ENCODE results near the gene MORN3. TPM values are rescaled to one million over a fixed set of nuclear protein-coding genes. Genes with fewer than 3 reads are reported as not detected.
"Not testable (repeated sequence)": the region's sequence is repeated elsewhere in the genome, so short reads cannot be mapped to it uniquely, and the experiment has no call there.

MORN3 gene
- polyA plus RNA-seq, 3 donors, result 1.7 to 2.2 (median 1.9) TPM

DNA sequence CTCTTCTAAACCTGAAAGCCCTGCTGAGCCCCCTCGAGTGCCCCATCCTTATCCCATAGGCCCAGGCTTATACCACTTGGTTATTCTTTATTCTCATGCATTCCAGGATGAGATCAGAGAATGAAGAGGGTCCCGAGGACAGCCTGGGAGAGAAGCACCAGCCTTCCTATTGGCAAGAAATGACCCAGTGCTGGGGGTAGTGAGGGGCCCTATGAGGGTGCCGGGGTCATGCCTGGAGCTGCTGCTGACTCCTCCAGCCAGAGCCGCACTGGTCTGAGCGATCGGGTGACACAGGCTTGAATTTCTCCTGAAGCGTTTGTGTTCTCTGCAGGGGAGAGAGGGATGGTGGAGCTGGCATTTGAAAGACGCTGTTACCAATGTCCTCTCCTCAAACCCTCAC is 18.1 kb downstream of the MORN3 start:
- no peak for DNase-seq (ENCODE audit: extremely low read depth in 1 of 11, low read depth in 9 of 11, low spot score in 4 of 11)

DNA sequence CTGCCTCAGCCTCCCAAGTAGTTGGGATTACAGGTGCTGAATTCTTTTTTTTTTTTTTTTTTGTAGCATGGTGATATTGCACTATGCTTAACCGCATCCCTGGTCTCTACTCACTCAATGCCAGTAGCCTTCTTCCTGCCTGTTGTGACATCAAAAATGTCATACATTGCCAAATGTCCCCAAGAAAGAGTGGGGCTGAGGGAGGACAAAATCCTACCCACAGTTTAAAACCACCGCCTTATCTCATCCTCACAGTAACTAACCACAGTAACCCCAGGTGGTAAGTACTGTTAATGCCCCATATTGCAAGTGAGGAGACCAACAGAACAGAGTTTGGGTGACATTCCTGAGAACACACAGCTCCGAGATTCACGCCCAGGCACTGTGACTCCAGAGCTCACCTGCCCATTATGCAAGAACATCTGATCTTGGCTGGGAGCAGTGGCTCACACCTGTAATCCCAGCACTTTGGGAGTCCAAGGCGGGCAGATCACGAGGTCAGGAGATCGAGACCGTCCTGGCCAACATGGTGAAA is 19.6 kb downstream of the MORN3 start:
- no peak for DNase-seq (ENCODE audit: extremely low read depth in 1 of 11, low read depth in 9 of 11, low spot score in 4 of 11)

DNA sequence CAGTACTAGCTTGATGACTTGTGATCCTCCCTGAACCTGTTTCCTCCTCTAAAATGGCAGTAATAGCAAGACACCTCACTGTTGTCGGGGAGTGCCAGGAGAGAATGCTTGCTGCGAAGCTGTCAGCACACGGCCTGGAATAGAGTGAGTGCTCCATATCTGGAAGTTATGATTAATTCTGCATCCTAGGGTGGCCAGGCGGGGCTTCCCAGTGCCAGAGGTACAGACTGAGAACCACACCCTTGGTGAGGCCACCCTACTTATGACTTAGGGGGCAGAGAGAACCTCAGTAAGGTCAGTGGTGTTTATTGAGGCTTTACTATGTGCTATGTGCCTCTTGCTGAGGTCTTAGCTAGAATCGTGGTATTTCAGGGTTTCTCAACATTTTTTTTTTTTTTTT is 20.1 kb downstream of the MORN3 start:
- DNase-seq (ENCODE audit: extremely low read depth in 1 of 11, low read depth in 9 of 11, low spot score in 4 of 11), result no peak

- no peak for DNase-seq (ENCODE audit: extremely low read depth in 1 of 11, low read depth in 9 of 11, low spot score in 4 of 11)
These were observed 20.9 kb downstream of the MORN3 start for GRCh38 chr12:121648458-121649028.

DNA sequence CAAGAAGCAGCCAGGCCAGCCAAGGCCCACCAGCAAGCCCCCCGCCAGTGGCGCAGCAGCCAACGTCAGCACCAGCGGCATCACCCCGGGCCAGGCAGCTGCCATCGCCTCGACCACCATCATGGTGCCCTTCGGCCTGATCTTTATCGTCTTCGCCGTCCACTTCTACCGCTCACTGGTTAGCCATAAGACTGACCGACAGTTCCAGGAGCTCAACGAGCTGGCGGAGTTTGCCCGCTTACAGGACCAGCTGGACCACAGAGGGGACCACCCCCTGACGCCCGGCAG is 28.2 kb downstream of the MORN3 start:
- DNase-seq (ENCODE audit: extremely low read depth in 1 of 11, low read depth in 9 of 11, low spot score in 4 of 11), result no peak

- no peak for DNase-seq (ENCODE audit: extremely low read depth in 1 of 11, low read depth in 9 of 11, low spot score in 4 of 11)
These were observed 30.9 kb downstream of the MORN3 start for GRCh38 chr12:121638298-121639202.

- no peak for DNase-seq (ENCODE audit: extremely low read depth in 1 of 11, low read depth in 9 of 11, low spot score in 4 of 11)
These were observed 32.1 kb downstream of the MORN3 start for GRCh38 chr12:121637231-121637914.

DNA sequence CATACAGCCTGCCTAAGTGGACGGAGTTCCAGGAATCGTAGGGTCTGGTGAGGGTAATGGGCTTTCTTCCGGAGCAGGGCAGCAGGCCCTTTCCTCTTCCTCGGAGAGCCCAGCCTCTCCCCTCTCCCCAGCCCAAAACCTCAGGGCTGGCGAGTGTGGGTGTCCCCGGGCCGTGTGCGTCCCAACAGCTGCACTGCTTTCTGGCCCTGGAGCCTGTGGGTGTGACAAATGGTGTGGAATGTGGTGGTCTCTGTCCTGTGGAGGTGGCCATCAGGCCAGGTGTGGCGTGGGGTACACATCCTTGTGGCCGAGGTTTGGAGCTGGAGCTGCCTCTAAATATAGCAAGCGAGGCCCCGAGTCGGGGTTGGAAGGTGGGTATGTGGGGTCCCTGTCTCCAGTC is 34.6 kb downstream of the MORN3 start:
- no peak for DNase-seq (ENCODE audit: extremely low read depth in 1 of 11, low read depth in 9 of 11, low spot score in 4 of 11)

DNA sequence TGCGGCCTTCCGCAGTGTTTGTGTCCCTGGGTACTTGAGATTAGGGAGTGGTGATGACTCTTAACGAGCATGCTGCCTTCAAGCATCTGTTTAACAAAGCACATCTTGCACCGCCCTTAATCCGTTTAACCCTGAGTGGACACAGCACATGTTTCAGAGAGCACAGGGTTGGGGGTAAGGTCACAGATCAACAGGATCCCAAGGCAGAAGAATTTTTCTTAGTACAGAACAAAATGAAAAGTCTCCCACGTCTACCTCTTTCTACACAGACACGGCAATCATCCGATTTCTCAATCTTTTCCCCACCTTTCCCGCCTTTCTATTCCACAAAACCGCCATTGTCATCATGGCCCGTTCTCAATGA is 35.6 kb downstream of the MORN3 start:
- not testable (repeated sequence) for DNase-seq (ENCODE audit: extremely low read depth in 1 of 11, low read depth in 9 of 11, low spot score in 4 of 11)

- DNase-seq (ENCODE audit: extremely low read depth in 1 of 11, low read depth in 9 of 11, low spot score in 4 of 11), result no peak
These were observed 37.1 kb downstream of the MORN3 start for GRCh38 chr12:121632069-121632970.

DNA sequence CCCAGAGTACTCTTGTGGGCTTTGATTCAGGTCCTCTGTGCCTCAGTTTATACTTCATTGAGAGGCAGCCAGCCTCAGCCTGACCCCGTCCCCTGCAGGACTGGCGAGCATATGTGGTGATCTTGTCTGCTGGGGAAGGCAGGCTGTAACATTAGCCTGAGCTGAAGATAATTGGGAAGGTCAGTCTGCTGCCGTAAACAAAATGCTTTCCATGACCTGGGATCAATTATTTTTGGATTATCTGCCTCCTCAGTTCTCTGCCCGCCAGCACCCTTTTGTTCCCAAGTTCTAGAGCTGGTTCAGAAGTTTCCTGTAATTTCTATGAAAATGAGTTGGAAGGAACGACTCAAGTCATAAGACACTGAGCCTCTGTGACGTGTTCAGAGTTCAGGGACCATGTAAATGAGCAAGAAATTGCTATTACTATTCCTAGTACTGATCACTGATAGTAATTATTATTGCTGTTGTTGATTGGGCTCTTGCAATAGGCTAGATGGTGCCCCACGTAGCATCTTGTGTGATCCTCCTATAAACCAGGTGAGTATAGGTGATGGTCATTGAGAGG is 38.6 kb downstream of the MORN3 start:
- no peak for DNase-seq (ENCODE audit: extremely low read depth in 1 of 11, low read depth in 9 of 11, low spot score in 4 of 11)

DNA sequence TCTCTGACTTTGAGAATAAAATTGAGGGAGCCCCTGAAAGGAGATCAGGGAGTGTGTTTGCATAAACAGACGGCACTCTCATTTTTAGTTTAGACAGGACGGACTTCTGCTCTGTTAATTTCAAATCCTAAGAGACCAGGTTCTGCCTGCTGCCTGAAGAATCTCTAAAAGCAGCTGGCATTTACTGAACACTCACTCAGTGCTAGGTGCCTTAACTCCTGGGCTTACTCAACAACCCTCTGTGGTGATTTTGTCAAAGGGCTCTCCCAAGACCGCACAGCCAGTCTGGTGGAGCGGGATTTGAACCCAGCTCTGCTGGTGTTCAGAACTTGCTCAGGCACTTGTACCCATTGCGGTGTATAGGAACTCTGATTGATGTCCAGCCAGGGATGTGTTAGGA is 40.9 kb downstream of the MORN3 start:
- no peak for DNase-seq (ENCODE audit: extremely low read depth in 1 of 11, low read depth in 9 of 11, low spot score in 4 of 11)

DNA sequence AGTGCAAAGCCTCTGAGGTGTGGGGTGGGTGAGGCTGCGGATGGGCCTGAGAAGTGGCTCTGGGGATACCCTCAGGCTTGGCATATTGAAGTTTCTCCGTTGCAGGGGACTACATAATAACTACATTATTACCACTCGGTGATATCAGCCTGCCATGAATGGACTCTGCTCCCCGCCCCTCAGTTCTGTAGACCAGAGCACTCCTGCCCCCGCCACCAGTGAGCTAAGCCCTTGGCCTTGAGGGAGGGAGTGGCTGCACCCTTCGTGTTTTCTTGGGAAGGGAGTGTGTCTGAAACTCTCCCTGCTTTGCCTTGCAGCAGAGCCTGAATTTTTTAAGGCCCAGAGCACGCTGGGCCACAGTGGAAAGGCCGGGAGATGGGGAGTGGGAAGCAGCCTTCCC is 41.4 kb downstream of the MORN3 start:
- no peak for DNase-seq (ENCODE audit: extremely low read depth in 1 of 11, low read depth in 9 of 11, low spot score in 4 of 11)

DNA sequence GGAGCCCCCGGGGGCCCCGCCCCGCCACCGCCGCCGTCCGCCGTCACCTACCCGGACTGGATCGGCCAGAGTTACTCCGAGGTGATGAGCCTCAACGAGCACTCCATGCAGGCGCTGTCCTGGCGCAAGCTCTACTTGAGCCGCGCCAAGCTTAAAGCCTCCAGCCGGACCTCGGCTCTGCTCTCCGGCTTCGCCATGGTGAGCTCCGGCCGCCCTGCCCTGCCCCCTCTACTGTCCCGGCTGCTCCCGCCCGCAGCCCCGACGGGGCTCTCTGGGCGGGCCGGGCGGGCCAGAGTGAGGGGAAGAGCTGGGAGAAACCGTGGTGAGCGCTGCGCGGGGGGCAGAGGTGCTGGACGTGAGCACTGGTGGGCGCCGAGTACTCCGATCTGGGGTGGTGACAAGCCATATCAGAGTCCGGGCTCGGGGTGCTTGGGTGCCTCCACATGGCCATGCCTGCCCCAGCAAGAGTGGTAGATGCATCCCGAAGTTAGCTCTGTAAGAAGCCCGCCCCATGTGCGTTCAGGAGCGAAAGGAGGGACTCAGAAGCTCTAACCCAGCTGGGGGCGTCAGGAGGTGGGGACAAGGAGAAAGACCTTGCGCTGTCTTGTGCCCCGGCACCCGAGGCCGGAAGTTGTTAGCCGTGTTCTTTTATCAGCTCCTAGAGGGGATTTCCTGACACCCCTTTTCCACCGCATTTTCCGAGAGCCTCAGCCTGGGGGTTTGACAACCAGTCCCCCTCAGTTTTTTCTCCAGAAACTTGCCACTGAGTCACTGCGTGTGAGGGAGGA is 42.4 kb downstream of the MORN3 start:
- peak in 9 of 11 donors; percentile 29 to 62 (median 45) for DNase-seq (ENCODE audit: extremely low read depth in 1 of 11, low read depth in 9 of 11, low spot score in 4 of 11)

DNA sequence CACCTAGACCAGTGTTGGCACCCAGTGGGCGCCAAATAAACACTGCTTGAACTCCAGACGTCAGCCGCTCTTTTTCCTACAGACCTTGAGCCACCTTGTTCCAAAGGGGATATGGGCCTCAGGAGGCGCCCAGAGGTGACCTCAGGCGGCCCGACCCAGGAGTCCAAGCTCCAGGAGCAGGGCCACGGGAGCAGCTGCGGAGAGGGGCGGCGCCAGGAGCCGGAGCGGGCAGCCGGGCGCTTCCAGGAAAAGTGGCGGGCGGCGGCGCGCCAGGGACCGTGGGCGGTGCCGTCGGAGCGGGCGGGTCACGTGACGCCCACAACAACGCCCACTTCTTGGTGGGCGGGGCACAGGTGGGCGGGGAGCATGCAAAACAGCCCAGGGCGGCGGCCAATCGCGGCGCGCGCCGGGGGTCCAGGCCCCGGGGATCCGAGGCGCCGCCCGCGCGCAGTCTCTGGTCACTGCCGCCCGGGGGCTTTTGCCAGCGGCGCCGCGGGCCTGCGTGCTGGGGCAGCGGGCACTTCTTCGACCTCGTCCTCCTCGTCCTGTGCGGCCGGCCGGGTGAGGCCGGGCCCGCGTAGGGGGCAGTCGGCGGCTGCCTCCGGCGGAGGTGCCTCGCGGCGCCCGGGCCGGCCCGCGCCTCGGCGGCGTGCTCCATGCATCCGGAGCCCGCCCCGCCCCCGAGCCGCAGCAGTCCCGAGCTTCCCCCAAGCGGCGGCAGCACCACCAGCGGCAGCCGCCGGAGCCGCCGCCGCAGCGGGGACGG is 43.2 kb downstream of the MORN3 start, which contains the start of gene ORAI1:
Gene ORAI1 (plus strand): TSS at position 444 of the 766 bp plus-strand sequence.
- peak; percentile 88 to 96 (median 93) for DNase-seq (ENCODE audit: extremely low read depth in 1 of 11, low read depth in 9 of 11, low spot score in 4 of 11)

DNA sequence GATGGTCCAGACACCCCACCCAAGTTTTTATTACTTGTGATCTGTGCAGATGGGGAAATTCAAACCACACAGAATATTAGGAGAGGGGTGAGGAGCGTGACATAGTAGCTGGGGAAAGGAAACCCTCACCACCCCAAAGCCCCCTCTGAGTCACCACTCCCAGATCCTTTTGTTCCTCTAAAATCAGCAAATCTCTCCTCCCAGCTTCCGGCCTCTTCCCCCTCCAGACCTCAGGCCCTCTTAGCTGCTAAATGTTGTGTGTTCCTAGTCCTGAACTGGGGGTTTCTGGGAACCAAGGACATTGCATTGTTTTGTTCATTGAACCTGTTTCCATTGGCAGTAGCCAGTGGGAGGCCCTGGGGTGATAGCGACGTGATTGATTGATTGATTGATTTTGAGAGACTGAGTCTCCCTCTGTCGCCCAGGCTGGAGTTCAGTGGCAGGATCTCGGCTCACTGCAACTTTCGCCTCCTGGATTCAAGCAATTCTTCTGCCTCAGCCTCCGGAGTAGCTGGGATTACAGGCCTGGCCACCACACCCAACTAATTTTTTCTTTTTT is 49.0 kb downstream of the MORN3 start:
- no peak for DNase-seq (ENCODE audit: extremely low read depth in 1 of 11, low read depth in 9 of 11, low spot score in 4 of 11)

GRCh38 chr12:121618659-121619233 is 50.7 kb downstream of the MORN3 start:
- DNase-seq (ENCODE audit: extremely low read depth in 1 of 11, low read depth in 9 of 11, low spot score in 4 of 11), result no peak

Data from renal cortex interstitium (tissue), 11 donors.